ENCODE measurements around the gene RGMB.

The RGMB gene

GRCh38 chr5:98827588-98828284, 54.3 kb downstream of the RGMB start:
- DNase-seq (ENCODE audit: low read depth) = no peak

GRCh38 chr5:98836175-98836574, 62.7 kb downstream of the RGMB start:
- DNase-seq (ENCODE audit: low read depth) = no peak

GRCh38 chr5:98839469-98840383, 66.3 kb downstream of the RGMB start:
- peak; percentile 1 for DNase-seq (ENCODE audit: low read depth)

GRCh38 chr5:98840946-98841345, 67.5 kb downstream of the RGMB start:
- no peak for DNase-seq (ENCODE audit: low read depth)

GRCh38 chr5:98843481-98843880, 70.0 kb downstream of the RGMB start:
- no peak for DNase-seq (ENCODE audit: low read depth)

- DNase-seq (ENCODE audit: low read depth) = no peak
Observed at GRCh38 chr5:98844865-98845264, 71.4 kb downstream of the RGMB start.

- DNase-seq (ENCODE audit: low read depth) = no peak
Observed at GRCh38 chr5:98845878-98846277, 72.4 kb downstream of the RGMB start.

Data from activated T-cell treated with anti-CD3 and anti-CD28 coated beads for 48 hours (primary cell).